GM19452 (cell line): ENCODE measurements around the gene FIBCD1.

Source experiments
- ATAC-seq: cut with Tn5 transposase; IDR thresholded peaks from one replicate; pipeline ENCODE4 v1.9.1; 2021; ENCODE audit not compliant: unreplicated experiment

Gene FIBCD1, protein sequence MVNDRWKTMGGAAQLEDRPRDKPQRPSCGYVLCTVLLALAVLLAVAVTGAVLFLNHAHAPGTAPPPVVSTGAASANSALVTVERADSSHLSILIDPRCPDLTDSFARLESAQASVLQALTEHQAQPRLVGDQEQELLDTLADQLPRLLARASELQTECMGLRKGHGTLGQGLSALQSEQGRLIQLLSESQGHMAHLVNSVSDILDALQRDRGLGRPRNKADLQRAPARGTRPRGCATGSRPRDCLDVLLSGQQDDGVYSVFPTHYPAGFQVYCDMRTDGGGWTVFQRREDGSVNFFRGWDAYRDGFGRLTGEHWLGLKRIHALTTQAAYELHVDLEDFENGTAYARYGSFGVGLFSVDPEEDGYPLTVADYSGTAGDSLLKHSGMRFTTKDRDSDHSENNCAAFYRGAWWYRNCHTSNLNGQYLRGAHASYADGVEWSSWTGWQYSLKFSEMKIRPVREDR

DNA sequence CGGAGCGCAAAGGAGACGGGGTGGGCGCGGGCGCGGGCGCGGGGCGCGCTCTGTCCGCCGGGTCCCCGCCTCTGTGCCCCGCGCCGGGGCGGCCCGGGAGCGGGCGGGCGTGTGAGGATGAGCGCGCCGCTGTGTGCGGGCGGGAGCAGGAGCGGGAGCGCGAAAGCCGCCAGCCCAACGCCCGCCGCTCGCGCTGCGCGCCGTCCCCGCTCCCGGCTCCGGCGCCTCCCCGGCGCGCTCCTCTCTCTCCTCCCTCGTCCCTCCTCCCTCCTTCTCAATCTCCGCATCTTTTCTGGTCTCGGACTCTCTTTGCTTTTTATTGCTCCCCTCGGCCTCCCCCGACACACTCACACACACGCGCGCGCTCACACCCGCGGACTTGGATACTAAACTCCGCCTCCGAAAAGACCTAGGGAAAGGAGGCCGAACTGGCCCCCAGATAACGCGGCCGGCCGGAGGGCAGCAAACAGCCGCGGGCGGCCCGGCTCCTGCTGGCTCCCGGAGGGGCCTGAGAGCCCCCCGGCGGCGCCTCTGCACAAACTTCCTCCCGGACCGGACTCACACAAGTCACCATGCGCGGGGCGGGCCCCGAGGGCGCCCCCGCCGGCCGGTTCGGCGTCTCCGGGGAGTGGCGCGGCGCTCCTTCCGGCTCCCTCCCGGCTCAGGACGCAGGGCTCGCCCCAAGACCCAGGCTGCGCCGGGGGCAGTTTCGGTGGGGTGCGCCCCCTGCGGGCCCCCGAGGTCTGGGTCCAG, at the start of gene FIBCD1:
Gene FIBCD1 (minus strand): TSS at position 596 of the 753 bp plus-strand sequence. CDS start 640 bp downstream, outside the sequence.
- ATAC-seq, result no peak

DNA sequence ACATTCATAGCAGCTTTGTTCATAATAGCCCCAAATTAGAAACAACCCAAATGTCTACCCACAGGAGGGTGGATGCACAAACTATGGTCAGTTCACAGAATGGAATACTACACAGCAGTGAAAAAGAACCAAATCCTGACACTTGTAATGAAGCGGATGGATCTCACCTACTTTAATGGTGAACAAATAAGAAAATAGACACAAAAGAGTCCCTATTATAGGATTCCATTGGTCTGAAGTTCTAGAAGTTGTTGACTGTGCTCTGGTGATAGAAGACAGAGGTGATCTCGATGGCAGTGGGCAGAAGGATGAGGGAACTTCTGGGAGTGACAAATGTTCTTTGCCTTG, 49.3 kb upstream of the FIBCD1 start:
- ATAC-seq, result no peak

DNA sequence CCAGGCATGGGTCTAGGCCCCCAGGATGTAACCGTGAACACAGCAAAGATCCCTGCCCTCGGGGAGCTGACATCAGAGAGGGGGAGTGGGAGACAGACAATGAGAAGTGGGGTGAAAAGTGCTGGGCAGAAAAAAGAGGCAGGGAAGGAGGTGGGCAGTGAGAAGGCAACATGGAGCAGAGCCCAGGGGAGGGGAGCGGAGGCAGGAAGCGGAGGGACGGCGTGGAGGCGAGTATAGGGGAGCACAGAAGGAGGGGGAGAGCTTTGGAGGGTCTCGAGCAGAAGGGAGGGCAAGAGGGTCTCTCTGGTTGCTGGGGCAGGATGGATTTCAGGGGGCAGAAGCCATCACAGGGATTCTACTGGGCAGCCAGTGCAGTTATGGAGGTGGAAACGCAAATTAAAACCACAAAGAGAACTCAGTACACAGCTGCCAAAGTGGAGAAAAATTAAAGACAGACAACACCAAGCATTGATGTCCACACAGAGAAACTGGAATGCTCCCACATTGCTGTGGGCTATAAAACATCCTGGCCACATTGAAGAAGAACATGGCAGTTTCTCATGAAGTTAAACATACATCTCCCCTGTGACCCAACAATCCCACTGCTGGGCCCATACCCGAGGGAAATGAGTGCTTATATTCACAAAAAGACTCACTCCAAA, 48.8 kb upstream of the FIBCD1 start:
- ATAC-seq, result no peak

DNA sequence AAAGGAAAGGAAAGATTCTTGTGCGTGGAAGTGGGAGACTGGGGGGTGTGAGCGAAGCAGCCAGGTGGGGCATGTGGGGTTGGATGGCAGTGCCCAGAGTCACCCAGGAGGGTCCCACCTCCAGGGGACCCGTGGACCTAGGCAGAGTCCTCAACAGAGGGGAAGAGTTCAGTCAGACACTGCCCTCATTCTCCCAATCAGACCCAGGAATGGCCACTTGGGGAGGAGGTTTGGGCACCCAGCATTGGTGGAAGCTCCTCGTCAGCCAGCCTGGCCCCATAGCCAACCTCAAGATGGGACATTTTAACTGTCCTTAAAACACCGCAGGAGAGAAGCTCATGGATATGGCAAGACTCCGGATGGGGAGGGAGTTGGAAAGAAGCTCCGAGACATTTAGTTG, 48.0 kb upstream of the FIBCD1 start:
- no peak for ATAC-seq

DNA sequence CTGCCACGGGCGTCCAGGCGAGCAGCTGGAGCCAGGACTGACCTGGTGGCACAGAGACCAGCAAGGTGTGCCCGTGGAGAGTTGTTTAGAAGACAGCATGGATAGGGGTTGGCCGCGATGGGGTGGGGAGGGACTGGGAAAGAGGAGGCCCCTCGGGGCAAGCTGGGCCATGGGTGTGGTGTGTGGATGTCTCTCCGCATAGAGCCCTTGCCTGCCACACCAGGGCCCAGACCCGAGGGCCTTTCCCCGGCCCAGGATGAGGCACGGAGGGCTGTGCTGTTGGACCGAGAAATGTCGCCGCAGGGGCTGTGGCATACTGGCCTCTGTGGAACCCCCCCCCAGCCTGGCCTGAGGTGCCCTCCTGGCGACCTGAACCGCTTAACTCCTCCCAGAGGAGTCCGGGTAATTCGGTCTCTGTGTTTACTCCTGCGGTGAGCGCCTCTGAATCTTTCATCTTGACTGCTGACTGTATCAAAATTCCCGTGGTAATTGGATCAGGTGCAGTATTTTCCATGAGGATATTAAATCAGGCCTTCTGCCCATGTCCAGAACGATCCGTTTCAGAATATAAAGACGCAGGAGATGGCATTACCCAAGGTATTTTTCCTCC, 47.4 kb upstream of the FIBCD1 start:
- ATAC-seq, result no peak

DNA sequence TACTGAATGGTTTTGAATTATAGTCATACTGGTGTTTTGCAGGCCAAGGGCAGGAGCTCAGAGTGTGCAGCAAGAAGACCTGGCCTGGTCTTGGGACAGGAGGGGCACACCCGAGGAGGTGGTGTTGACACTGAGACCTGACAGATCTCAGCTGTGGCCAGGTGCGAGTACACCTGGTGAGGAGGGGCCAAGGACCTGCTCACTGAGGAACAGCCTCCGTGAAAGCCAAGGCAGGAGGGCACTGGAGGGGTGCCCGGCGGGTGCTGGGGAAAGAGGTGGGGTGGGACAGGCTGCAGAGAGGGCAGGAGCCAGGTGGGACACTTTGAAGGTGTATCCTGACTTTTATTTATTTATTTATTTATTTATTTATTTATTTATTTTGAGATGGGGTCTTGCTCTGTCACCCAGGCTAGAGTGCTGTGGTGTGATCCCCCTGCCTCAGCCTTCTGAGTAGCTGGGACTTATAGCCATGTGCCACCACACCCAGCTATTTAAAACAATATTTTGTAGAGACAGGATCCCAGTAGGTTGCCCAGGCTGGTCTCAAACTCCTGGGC, 46.6 kb upstream of the FIBCD1 start:
- ATAC-seq, result no peak

DNA sequence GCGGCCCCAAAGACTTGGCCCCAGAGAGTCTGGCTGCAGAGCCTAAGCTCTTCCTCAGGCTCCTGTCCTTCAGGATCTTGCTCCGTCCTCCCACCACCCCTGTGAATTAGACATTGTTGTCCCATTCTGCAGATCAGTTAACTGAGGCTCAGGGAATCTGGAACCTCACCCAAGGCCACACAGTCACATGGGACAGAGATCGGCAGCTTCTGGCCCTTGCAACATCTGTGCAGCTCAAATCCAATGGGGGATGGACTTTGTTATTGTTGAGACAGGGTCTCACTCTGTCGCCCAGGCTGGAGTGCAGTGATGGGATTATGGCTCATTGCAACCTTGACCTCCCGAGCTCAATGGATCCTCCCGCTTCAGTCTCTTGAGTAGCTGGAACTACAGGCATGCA, 46.0 kb upstream of the FIBCD1 start:
- ATAC-seq, result no peak

DNA sequence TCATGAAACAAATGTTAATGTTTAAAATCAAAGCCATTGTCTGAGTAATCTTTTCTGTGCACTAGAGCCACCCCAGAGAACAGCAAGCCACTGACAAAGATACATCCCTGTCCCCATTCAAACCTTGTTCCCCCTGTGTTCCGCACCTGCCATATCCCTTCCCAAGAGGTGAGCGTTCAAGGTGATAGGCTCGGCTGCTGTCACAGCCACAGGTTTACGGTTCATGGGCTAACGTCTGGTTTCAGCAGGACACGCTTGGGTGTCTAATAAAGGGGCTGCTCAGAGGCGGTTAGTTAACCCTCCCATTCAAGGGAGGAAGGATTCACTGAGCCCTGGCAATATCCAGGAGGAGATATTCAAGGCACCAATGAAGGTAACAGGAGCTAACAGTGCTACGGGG, 45.5 kb upstream of the FIBCD1 start:
- no peak for ATAC-seq

DNA sequence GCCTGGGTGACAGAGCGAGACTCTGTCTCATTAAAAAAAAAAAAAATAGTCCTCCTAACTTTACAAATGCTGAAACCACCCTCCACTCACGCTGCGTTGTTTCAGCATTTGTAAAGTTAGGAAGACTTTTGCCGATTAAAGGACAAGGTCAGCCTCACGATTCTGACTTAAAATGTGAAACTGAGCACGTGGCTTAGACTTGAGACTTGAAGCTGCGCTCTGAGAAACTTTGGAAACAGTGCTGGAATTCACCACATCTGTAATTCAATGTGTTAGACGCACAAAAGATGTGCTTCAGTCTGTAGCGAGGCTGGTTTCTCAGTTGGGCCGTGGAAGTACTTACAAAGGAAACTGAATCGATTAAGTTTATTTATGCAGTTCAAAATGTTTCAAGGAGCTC, 44.9 kb upstream of the FIBCD1 start:
- ATAC-seq, result no peak

DNA sequence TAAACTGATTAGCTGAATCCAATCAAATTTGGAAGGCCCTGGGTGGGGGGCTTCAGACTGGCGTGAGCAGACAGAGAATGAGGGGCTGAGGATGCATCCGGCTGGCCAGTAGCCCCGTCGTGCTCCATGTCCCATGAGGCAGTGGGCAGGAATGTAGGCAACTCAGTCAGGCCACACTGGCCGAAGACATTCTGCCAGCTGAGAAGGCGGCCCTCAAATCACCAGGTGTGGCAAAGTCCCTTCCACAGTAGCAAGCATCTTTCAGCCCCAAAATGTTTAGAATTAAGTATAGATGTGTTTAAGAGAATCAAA, 44.3 kb upstream of the FIBCD1 start:
- no peak for ATAC-seq

DNA sequence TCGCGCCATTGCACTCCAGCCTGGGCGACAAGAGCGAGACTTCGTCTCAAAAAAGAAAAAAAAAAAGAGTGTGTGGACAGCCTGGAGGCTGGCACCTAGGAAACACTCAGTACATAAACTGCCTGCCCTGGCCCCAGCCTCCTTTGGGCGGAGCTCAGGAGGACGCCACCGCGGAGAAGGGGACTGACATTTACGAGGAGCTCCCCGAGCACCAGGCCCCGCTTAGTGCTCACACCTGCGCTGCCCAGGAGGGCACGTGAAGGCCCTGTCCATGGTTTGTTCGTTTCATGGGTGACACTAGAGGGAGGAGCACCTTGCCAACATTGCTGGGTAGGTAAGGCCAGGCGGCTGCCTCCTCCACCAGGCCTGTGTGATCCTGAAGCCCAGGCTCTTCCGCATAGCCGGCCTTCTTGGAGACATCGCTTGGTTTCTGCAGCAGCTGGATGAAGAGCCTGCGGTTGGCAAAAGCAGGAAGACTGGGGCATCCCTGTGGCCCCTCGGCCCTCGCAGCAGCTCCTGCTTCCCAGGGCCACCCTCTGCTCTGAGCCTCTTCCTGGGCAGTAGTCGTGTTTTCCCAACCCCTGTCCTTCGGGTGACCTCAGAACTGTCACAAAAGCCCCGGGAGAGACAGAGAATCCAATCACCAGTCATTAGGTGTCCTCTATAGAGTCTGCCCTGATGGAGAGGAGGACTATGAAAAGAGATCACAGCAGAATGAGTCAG, 43.8 kb upstream of the FIBCD1 start:
- ATAC-seq, result no peak

DNA sequence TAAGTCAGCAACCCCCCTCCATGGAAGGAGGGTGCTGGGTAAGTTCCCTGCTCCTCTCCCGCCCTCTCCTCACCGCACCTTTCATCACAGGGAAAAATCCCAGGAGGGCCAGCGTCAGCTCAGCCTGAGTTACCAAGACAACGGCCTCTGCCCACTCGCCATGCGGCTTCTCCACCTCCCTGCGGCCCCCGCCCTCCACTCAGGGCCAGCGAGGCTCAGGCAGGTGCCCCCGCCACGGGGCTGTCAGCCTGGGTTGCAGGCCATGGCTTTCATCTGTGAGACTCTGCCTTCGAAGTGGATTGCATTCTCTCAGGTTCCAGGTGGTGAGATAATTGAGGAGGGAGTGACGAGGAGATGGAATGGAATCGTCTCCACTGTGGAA, 42.7 kb upstream of the FIBCD1 start:
- no peak for ATAC-seq

DNA sequence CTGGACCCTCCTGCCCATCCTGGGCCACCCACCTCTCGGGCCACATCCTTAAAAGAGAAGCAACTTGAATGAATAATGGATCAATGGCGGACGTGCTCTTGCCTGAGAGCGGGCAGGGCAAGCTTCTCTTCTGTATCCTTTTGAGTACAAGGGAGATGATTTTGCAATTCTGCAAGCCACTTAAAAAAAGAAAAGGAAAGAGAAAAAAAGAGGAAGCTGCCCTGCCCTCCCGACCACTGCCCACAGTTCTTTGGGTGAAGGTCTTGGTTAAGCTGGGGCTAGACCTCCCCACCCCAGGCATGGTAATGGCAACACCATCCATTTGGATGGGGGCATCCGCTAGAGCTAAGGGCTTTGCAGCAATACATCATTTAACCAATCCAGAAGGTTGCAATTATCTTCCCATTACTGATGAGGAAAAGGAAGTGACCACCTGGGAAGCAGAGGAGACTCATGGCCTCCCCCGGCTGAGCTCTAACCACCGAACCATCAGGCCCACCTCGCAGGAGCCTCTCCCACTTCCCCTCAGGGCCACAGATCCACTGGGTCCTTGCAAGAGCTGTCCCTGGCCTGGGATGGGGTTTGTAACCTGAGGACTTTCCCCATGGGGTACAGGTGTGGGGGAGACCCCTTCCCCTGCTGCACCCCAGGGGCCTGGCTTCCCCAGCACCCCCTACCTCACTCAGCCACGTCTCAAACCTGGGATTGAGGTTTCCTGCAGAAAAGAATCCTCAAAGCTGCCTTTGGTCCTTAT, 42.1 kb upstream of the FIBCD1 start:
- ATAC-seq, result no peak

DNA sequence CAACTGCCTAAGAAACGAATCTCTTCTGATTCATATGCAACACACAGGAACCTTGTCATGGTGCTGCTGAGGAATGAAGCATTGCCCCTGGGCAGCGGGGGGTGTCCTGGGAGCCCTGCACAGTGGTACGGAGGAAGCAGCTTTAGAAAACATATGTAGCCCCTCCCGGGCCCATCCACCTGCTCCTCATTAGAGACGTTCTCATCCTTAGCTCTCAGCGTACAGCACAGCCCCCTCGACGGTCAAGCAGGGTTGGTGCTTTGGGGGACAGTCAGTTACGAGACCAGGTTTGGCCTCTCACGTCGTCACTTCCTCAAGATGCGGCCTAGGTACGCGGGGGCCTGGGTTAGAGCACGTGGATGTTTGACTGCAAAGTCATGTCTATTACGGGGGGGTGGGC, 41.5 kb upstream of the FIBCD1 start:
- ATAC-seq, result no peak

DNA sequence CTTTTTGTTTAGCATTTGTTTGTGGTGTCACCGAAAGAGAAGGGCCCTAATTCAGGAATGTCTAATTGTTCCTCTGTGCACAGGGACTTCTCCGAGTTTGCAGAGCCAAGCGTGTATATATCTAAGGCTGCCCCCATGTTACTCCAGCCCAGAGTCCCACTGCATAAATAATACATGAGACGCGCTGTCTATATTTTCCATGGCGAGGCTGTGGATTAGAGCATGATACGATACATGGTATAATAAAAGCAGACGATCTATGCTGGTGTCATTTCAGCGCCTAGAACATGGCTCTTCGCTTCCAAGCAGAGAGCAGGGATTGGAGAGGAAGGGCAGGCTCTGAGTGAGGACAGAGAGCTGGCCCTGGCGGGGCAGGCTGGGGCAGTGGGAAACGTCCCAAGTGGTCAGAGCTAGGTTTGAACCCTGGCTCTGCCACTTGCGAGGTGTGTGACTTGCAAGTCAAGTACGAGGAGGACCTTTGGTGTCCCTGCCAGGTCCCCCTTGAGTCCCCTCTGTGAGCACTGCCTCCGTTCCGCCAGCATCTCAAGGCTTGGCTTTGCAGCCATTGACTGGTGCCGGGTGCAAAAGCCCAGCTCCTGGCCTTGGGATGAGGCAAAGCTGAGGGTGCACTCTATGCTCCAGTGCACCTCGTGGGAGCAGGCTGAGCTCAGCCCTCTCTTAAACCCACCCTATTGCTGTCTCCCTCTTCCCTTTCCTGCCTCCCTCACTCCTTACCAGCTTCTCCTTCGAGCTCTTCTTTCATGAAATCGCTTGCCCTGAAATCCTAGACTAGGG, 40.7 kb upstream of the FIBCD1 start:
- ATAC-seq, result no peak

DNA sequence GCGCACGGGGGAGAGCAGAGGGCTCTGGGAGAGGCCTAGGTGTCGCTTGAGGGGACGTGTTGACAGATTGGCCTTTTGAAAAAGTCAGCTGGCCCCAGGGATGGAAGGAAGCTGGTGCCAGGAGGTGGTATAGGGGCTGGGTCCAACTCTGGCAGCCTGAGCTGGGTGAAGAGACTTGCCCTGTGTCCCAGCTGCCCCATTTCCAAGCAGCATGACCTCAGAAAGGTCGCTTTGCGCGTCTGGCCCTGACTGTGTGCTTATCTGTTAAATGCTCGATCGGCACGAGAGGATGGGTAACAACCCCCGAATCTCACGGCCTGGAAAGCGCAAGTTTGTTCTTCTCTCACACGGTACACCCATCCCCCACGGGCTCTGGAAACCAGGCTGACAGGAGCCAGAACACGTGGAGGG, 38.8 kb upstream of the FIBCD1 start:
- no peak for ATAC-seq

DNA sequence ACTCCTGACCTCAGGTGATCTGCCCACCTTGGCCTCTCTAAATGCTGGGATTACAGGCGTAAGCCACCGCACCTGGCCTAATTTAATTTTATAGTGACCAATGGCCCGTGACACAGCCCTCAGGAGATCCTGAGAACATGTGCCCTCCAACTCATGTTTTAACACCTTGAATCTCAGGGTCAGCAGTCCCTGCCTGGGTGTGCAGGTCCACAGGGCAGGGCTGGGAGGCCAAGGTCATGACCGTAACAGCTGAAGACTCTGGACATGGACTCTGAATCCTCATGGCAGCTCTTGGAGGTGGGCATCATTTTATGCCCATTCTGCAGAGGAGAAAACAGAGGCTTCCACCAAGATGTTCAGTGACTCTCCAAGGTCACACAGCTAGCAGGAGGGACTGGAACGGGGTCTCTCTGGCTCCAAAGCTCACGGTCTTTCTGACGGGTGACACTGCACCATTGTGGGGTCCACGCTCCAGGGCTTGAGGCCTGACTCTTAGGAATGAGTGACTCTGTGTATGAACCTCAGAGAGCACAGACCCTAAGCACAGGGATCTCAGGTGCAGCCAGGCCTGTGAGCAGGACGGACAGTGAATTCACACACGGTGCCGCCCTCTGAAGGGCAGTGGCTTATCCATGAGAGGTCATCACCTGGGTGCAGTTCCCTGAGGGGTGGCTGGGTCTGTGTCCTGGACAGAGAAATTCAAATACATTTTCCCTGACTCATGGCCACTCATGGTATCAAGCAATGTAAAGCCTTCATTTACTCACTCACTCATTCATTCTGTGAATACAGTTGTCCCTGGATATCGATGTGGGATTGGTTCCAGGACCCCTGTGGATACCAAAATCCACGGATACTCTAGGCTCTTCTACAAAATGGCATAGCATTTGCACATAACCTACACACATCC, 37.1 kb upstream of the FIBCD1 start:
- ATAC-seq, result no peak

DNA sequence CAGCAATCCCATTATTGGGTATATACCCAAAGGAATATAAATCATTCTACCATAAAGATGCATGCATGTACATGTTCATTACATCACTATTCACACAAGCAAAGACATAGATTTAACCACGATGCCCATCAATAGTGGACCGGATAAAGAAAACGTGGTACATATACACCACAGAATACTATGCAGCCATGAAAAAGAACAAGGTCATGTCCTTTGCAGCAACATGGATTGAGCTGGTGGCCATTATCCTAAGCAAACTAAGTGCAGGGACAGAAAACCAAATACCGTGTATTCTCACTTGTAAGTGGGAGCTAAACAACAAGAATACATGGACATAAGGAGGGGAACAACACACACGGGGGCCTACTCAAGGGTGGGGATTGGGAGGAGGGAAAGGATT, 36.1 kb upstream of the FIBCD1 start:
- ATAC-seq, result no peak
